Right lobe of liver (tissue), 4 donors: ENCODE measurements around the gene GULP1.

Experiments
- CTCF ChIP-seq, 4 donors: fragments of 200-600 bp in 3 of 4; fragments of 450-650 bp in 1 of 4; IDR thresholded peaks; one replicate each; pipeline versions ENCODE4 v1.5.1 to v1.8.0; 2016 to 2022; ENCODE audit warnings: antibody characterized with exemption in 4 of 4, mild to moderate bottlenecking in 2 of 4
- POLR2A ChIP-seq: fragments of 450-650 bp; IDR thresholded peaks from one replicate; pipeline ENCODE4 v1.6.1; 2017; ENCODE audit warnings: antibody characterized with exemption, mild to moderate bottlenecking
- donor health status: DM: no; HTN: no; CAD: no.
- donor health status: DM: no; HTN: no; CAD: no.
- donor health status: DM: no; HTN: yes; CAD: no.

- TF ChIP-seq POLR2A (no peak), CTCF (IDR thresholded peaks at IDR 0.05) (no peak)
Observed at GRCh38 chr2:188527141-188527540, 235.5 kb downstream of the GULP1 start.
